GM18511 (cell line): Measurements from ENCODE around the gene ALDH1A2.

Experiments
- ATAC-seq: cut with Tn5 transposase; IDR thresholded peaks from one replicate; pipeline ENCODE4 v1.9.1; 2021; ENCODE audit warnings: mild to moderate bottlenecking, moderate library complexity; ENCODE audit not compliant: unreplicated experiment

ALDH1A2 gene

GRCh38 chr15:57911247-57911646, 154.3 kb downstream of the ALDH1A2 start:
- no peak for ATAC-seq

- no peak for ATAC-seq
Measured at GRCh38 chr15:57910672-57911071, 154.8 kb downstream of the ALDH1A2 start.

- no peak for ATAC-seq
Measured at GRCh38 chr15:57909388-57909787, 156.1 kb downstream of the ALDH1A2 start.

- no peak for ATAC-seq
Measured at GRCh38 chr15:57903626-57904025, 161.9 kb downstream of the ALDH1A2 start.
